Mesenchymal stem cell (in vitro differentiated cells and primary cell): ENCODE measurements around the gene TMSB4X.
"Not testable (repeated sequence)": the region's sequence is repeated elsewhere in the genome, so short reads cannot be mapped to it uniquely, and the experiment has no call there.

ENCODE experiments used
- DNase-seq: peaks from one replicate; pipeline ENCODE4 v3.0.0-alpha.2; 2013
- H2AFZ ChIP-seq: one replicate; pipeline ENCODE4 v1.6.1; 2013; ENCODE audit warnings: low read depth, mild to moderate bottlenecking, control low read depth, inconsistent platforms, low read length, moderate library complexity
- H2AK5ac ChIP-seq: 2 replicates; pipeline ENCODE4 v1.6.1; 2013; ENCODE audit warnings: low read length, moderate library complexity, mild to moderate bottlenecking, inconsistent platforms; ENCODE audit not compliant: severe bottlenecking
- H2BK120ac ChIP-seq: one replicate; pipeline ENCODE4 v1.6.1; 2013; ENCODE audit warnings: low read depth, mild to moderate bottlenecking, inconsistent platforms, low read length, moderate library complexity
- H2BK12ac ChIP-seq, 2 experiments: one replicate each; pipeline ENCODE4 v1.6.1; 2013; ENCODE audit warnings: inconsistent platforms in 2 of 2, low read length in 2 of 2, mild to moderate bottlenecking in 2 of 2, moderate library complexity in 2 of 2, control low read depth in 1 of 2
- H2BK15ac ChIP-seq: one replicate; pipeline ENCODE4 v1.6.1; 2013; ENCODE audit warnings: mild to moderate bottlenecking, low read depth, inconsistent platforms; ENCODE audit not compliant: poor library complexity, severe bottlenecking
- H2BK5ac ChIP-seq: 2 replicates; pipeline ENCODE4 v1.6.1; 2013; ENCODE audit warnings: low read depth, mild to moderate bottlenecking, low read length, control low read depth, inconsistent platforms; ENCODE audit not compliant: poor library complexity, severe bottlenecking
- H3K14ac ChIP-seq, 2 experiments: one replicate each; pipeline ENCODE4 v1.6.1; 2013; ENCODE audit warnings: inconsistent platforms in 2 of 2, low read length in 2 of 2, control low read depth in 1 of 2, mild to moderate bottlenecking in 1 of 2, moderate library complexity in 1 of 2
- H3K18ac ChIP-seq, 2 experiments: one replicate each; pipeline ENCODE4 v1.6.1; 2013; ENCODE audit warnings: inconsistent platforms in 2 of 2, low read length in 2 of 2, control low read depth in 1 of 2, low read depth in 1 of 2, mild to moderate bottlenecking in 1 of 2
- H3K23ac ChIP-seq, 2 experiments: one replicate each; pipeline ENCODE4 v1.6.1; 2013; ENCODE audit warnings: inconsistent platforms in 2 of 2, low read length in 2 of 2, mild to moderate bottlenecking in 2 of 2, moderate library complexity in 2 of 2, control low read depth in 1 of 2
- H3K27ac ChIP-seq: 2 replicates; pipeline ENCODE4 v1.5.1; 2013; ENCODE audit warnings: mild to moderate bottlenecking, moderate library complexity, low read length, control low read depth, inconsistent platforms; ENCODE audit not compliant: poor library complexity, severe bottlenecking
- H3K27me3 ChIP-seq, 2 experiments: 2 replicates each; pipeline versions ENCODE4 v1.6.1 to v1.7.0; 2013; ENCODE audit warnings: low read length in 2 of 2, mild to moderate bottlenecking in 2 of 2, moderate library complexity in 2 of 2, control low read depth in 1 of 2, inconsistent platforms in 1 of 2; ENCODE audit not compliant: control insufficient read depth in 1 of 2, insufficient read depth in 1 of 2
- H3K36me3 ChIP-seq, 2 experiments: 2 replicates each; pipeline versions ENCODE4 v1.6.1 to v1.7.0; 2013; ENCODE audit warnings: low read length in 2 of 2, control low read depth in 1 of 2, inconsistent platforms in 1 of 2, low read depth in 1 of 2, mild to moderate bottlenecking in 1 of 2; ENCODE audit not compliant: insufficient read depth in 2 of 2, control insufficient read depth in 1 of 2
- H3K4ac ChIP-seq, 2 experiments: one replicate each; pipeline ENCODE4 v1.6.1; 2013; ENCODE audit warnings: inconsistent platforms in 2 of 2, low read length in 2 of 2, mild to moderate bottlenecking in 2 of 2, moderate library complexity in 2 of 2, control low read depth in 1 of 2, low read depth in 1 of 2
- H3K4me1 ChIP-seq: 2 replicates; pipeline ENCODE4 v1.6.1; 2013; ENCODE audit warnings: low read depth, low read length, control low read depth; ENCODE audit not compliant: control insufficient read depth, insufficient read depth
- H3K4me2 ChIP-seq: 2 replicates; pipeline ENCODE4 v1.6.1; 2013; ENCODE audit warnings: low read length, mild to moderate bottlenecking, inconsistent platforms; ENCODE audit not compliant: poor library complexity, severe bottlenecking
- H3K4me3 ChIP-seq, 2 experiments: 2 replicates each; pipeline versions ENCODE4 v1.5.1 to v1.7.0; 2013; ENCODE audit warnings: low read length in 2 of 2, mild to moderate bottlenecking in 2 of 2, control low read depth in 1 of 2, low read depth in 1 of 2; ENCODE audit not compliant: insufficient read depth in 1 of 2
- H3K79me1 ChIP-seq: replicated peaks from 2 replicates; pipeline ENCODE4 v1.6.1; 2013; ENCODE audit warnings: mild to moderate bottlenecking, control low read depth, low read length, inconsistent platforms; ENCODE audit not compliant: poor library complexity, severe bottlenecking
- H3K9ac ChIP-seq: 2 replicates; pipeline ENCODE4 v1.7.0; 2013; ENCODE audit warnings: mild to moderate bottlenecking, low read length, moderate library complexity
- H3K9me3 ChIP-seq: 2 replicates; pipeline ENCODE4 v1.7.0; 2013; ENCODE audit warnings: mild to moderate bottlenecking, low read length; ENCODE audit not compliant: control insufficient read depth
- H4K8ac ChIP-seq: one replicate; pipeline ENCODE4 v1.6.1; 2013; ENCODE audit warnings: inconsistent platforms, mild to moderate bottlenecking, low read length, moderate library complexity
- H4K91ac ChIP-seq: one replicate; pipeline ENCODE4 v1.6.1; 2013; ENCODE audit warnings: mild to moderate bottlenecking, low read length, inconsistent platforms
- WGBS: methylation state at CpG from one replicate; pipeline ENCODE4 v1.1.7; 2013; ENCODE audit warnings: mixed read lengths; 5-methylcytosine and 5-hydroxymethylcytosine counted together

TMSB4X gene

DNA sequence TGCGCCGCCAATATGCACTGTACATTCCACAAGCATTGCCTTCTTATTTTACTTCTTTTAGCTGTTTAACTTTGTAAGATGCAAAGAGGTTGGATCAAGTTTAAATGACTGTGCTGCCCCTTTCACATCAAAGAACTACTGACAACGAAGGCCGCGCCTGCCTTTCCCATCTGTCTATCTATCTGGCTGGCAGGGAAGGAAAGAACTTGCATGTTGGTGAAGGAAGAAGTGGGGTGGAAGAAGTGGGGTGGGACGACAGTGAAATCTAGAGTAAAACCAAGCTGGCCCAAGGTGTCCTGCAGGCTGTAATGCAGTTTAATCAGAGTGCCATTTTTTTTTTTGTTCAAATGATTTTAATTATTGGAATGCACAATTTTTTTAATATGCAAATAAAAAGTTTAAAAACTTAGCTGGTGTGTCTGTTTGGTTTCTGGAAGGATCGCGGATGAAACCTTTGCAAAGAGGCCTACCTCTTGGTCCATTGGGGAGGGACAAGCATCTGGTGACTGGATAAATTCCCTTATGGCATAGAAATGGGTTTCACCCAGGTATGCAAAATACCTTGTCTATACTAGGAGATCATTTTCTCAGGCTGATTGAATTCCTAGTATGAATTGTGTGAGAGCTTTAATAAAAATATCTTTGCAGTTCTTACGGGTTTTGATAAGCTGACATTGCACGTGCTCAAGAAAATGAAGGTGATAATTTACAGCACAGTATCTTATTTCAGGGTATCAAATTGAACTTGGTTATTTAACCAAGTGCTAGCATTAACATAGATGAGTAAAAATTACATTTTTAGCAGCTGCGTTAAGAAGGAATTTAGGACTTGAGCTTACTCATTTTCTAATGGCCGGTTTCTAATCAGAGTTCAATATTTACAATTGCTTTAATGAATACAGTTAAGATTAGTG lies 2.2 kb downstream of the TMSB4X start:
- peak overlapping the region; percentile 100 for H3K9ac ChIP-seq
- H3K79me1 ChIP-seq, H2BK15ac ChIP-seq, H3K4ac ChIP-seq, H3K23ac ChIP-seq, H2AFZ ChIP-seq, H3K27me3 ChIP-seq, H2BK5ac ChIP-seq, H3K4me1 ChIP-seq, H3K36me3 ChIP-seq, H4K8ac ChIP-seq, DNase-seq, H2BK12ac ChIP-seq, H3K14ac ChIP-seq, H2AK5ac ChIP-seq, H4K91ac ChIP-seq, H3K18ac ChIP-seq, H3K9me3 ChIP-seq, H2BK120ac ChIP-seq: not testable (repeated sequence)
- H3K27ac ChIP-seq = peak overlapping the region; percentile 92
- H3K4me2 ChIP-seq = peak overlapping the region; percentile 42
- H3K4me3 ChIP-seq = peak overlapping the region in 1 of 2 experiments; percentile 82
- 11% methylated on average over 3 of the region's 12 CpGs for WGBS

GRCh38 chrX:12977761-12978204 lies 2.9 kb downstream of the TMSB4X start:
- Histone ChIP-seq H3K4me1 (peaks cover 2% of the 10 kb centered on the region), H2BK5ac (no peak overlapping the region), H4K91ac (no peak overlapping the region), H2BK120ac (no peak overlapping the region), H2AK5ac (no peak overlapping the region), H3K23ac (no peak overlapping the region), H3K9me3 (no peaks in the 10 kb centered on the region), H3K9ac (peak overlapping the region; percentile 100), H4K8ac (no peak overlapping the region), H3K36me3 (peaks cover 0 to 7% of the 10 kb centered on the region in 2 experiments), H3K27ac (peak overlapping the region; percentile 94), H3K27me3 (peaks cover 0 to 4% of the 10 kb centered on the region in 2 experiments), H2BK15ac (no peak overlapping the region), H3K4me2 (no peak overlapping the region), H3K4ac (no peak overlapping the region), H3K79me1 (peaks cover 3% of the 10 kb centered on the region), H3K4me3 (peak overlapping the region in 1 of 2 experiments; percentile 82), H2BK12ac (no peak overlapping the region), H3K18ac (no peak overlapping the region), H2AFZ (no peak overlapping the region), H3K14ac (no peak overlapping the region)
- WGBS = 8% methylated on average over 6 of the region's 9 CpGs
- no peak for DNase-seq

DNA sequence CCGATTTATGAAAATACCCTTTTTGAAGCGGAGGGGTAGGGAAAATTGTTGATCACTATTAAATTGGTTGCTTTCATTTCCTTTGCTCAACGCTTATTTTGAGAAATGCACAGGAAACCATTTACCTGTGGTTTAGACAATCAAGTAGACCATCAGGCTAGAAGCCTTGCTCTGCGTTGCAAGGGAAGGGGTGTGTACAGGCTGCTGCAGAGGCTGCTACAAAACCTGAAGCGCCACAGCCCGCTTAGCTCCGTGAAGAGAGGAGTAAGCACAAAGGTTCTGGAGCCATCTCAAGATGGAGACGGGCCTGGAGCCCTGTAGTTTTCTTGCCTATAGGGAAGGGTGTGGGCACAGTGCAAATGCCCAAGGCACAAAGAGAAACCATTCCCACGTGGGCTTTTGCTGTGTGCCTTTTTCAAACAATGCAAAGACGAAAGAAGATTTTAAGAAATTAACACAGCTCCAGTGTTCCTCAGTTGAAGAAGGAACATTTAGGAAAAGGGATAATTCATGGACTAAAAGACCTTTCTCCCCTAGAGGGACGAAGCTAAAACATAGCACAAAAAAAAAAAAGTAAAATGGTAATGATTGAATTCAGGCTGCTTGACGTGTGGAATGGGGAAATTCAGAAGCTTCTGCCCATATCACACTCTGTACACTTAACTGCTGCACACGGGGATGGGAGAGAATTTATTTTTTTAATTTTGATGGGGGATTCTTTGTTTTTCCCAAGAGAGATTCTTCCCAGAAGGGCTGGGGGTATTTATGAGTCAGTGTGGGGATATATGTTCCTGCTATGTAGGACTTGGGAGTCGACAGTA lies 3.5 kb downstream of the TMSB4X start:
- H3K36me3 ChIP-seq = peaks cover 0 to 7% of the 10 kb centered on the region in 2 experiments
- H2AK5ac ChIP-seq = no peak overlapping the region
- H3K4me1 ChIP-seq = peaks cover 2% of the 10 kb centered on the region
- H4K91ac ChIP-seq = no peak overlapping the region
- WGBS = 3% methylated on average over 7 of the region's 14 CpGs
- no peak overlapping the region for H2BK12ac ChIP-seq
- peak overlapping the region; percentile 49 for H2BK120ac ChIP-seq
- peak overlapping the region; percentile 51 for H2BK5ac ChIP-seq
- peak overlapping the region; percentile 100 for H3K9ac ChIP-seq
- H3K18ac ChIP-seq = peak overlapping the region in 1 of 2 experiments; percentile 24
- H3K4me3 ChIP-seq = peak overlapping the region in 1 of 2 experiments; percentile 82
- H2BK15ac ChIP-seq = no peak overlapping the region
- no peak overlapping the region for H2AFZ ChIP-seq
- H3K4me2 ChIP-seq = peak overlapping the region; percentile 16
- no peak overlapping the region for H3K4ac ChIP-seq
- H4K8ac ChIP-seq = no peak overlapping the region
- no peak overlapping the region for H3K23ac ChIP-seq
- H3K27ac ChIP-seq = peak overlapping the region; percentile 94
- H3K27me3 ChIP-seq = peaks cover 0 to 4% of the 10 kb centered on the region in 2 experiments
- no peaks in the 10 kb centered on the region for H3K9me3 ChIP-seq
- H3K14ac ChIP-seq = no peak overlapping the region
- DNase-seq = peak; percentile 83
- no peaks in the 10 kb centered on the region for H3K79me1 ChIP-seq
